GM19025 (cell line): ENCODE measurements around the gene GFOD1.

ENCODE experiments used
- ATAC-seq: cut with Tn5 transposase; IDR thresholded peaks from one replicate; pipeline ENCODE4 v1.9.1; 2021; ENCODE audit warnings: mild to moderate bottlenecking, low read depth, moderate library complexity; ENCODE audit not compliant: unreplicated experiment

Gene GFOD1

GRCh38 chr6:13429406-13429753, 58.0 kb downstream of the GFOD1 start:
- no peak for ATAC-seq

DNA sequence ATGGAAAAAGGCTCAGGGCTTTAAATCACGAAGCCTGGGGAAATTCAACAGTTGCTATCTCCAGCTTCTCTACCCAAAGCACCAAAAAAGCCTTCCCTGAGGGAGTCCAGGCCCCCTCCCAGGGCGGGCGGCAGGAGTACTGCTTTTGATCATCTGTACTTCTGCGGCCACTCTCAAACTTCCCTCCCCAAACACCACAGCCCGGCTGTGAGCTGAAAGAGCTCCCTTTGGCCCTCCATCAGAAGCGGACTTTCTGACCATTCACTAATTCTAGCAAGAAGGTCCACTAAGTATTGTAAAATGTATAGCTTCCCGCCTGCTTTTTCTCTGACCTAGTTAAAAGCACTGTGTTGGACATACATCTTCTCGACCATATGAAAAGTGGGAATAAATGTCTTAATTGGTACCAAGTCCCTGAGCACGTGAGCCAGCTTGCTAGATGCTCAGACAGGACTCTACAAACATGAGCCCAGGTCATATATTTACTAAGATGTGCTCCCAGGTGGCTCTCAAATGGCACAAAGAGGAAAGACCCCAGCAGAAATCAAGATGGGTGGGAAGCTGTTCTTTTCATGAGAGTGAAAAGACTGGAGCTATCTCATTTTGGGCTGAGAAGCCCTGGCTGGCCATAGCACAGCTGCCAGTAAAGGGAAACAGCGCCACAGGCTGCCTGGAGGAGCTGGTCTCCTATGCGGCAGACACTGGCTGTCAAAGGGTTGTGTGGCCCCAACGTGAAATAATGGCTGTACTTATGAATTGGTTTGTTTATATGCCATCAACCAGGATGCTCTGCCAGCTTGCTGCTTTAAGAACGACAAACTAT, 58.6 kb downstream of the GFOD1 start:
- ATAC-seq, result peak; percentile 24

DNA sequence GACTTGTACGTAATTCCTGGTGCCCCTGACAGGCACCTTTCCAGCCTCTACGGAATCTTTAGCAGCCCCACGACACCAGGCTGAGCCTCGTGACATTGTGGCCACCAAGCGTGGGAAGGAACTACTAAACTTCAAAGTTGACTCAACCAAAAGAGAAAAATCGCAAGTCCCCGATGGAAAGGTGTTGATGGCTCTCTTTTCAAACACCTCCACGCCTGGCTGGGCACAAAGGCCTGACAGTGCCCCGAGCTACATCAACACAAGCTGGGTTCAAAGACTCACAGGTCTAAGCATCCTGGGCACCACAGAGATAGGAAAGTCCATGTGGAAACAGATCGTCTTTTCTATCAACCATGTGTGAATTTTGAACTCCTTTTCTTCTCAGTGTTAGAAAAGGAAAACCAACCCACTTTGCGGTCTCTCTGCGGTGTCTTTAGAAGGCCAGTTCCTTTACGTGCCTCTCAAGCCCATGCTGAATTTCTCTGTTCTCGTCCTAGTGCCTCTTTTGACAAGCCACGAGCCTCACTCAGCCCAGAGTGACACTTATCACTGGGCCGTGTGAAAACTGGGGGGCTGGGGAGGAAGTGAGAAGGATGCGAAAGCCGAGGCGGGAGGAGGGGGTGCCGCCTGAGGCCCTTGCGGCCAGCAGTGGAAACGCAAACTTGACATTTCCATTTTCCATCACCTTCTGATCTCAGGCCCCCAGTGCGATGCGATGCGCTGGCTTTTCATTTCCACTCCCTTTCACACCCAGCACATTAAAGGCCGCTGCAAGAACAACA, 59.4 kb downstream of the GFOD1 start:
- ATAC-seq, result peak; percentile 55

DNA sequence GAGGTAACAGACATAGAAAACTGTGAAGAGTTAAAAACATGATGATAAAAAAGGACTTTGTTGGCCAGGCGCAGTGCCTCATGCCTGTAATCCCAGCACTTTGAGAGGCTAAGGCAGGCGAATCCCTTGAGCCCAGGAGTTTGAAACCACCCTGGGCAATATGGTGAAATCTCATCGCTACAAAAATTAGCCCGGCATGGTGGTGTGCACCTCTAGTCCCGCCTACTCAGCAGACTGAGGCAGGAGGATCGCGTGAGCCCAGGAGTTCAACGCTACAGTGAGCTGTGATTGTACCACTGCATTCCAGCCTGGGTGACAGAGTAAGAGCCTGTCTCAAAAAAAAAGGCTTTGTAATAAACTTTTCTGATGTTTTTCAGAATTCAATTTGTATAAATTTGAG, 60.1 kb downstream of the GFOD1 start:
- ATAC-seq, result no peak

DNA sequence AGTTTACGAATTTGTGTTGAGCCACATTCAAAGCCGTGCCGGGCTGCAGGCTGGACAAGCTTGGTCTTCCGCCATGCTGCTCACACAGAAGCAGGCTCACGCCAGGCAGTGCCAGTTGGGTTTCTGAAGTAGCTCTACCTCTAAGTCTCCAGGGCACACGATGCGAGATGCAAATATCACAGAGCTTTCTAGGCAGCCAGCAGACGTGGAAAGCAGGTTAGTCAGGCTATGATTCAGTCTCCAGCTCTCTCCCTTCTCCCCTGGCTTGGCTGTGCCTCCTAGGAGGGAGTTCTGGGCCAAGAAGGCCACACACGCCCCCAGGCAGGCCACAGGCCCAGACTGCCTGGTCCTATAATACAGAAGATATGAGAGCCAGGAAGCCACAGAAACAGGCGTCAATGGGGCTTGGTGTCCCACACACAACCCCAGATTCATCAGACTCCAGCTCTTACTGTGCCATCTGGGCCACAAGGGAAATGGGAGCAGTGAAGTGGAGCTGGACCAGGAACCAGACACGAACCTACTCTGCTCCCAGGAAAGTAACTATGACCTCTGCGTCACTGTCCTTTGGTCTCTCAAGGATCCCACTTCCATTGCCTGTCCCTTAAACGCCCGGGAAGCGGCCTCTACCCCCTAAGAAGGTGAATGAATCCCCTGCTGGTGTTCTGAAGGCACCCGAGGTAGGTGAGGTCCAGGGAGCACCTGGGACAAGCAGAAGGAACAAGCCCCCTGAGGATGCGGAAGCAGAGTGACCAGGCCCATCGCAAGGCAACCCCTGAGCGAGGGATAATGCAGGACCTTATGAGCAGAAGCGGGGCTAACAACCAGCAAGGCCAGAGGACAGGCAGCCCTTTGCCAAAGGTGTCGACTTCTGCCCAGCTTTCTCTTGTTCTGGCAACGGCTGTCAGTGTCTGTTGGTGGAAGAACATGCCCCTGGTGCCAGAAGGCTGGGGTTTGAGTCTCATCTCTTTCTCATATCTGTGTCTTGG, 61.2 kb downstream of the GFOD1 start:
- ATAC-seq, result no peak

- ATAC-seq, result no peak
Observed at GRCh38 chr6:13425270-13425873, 62.0 kb downstream of the GFOD1 start.

GRCh38 chr6:13423252-13423651, 64.1 kb downstream of the GFOD1 start:
- ATAC-seq, result no peak

DNA sequence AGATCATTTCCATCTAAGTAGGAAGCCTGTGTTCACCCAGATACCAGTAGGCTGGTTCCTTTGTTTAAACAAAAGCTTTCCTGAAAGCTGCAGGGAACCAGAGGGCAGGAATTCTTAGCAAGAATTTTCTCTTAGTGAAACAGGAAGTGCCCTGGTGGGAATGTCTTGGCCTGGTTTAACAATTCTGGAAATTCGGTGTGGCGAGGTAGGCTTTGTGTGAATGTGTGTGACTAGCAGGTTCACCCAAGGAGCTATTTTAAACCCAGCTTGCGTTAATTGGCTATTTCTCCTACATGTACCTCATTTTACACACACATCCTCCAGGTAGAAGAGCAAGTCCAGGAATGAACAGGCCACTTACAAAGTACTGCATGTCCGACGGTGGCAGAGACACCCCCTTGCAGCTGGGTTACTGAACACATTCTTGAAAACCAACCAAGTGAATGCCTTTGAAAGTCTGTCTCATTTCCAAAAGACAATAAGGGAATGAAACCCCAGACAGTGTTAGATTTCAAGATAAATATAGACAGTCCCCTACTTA, 64.6 kb downstream of the GFOD1 start:
- no peak for ATAC-seq

DNA sequence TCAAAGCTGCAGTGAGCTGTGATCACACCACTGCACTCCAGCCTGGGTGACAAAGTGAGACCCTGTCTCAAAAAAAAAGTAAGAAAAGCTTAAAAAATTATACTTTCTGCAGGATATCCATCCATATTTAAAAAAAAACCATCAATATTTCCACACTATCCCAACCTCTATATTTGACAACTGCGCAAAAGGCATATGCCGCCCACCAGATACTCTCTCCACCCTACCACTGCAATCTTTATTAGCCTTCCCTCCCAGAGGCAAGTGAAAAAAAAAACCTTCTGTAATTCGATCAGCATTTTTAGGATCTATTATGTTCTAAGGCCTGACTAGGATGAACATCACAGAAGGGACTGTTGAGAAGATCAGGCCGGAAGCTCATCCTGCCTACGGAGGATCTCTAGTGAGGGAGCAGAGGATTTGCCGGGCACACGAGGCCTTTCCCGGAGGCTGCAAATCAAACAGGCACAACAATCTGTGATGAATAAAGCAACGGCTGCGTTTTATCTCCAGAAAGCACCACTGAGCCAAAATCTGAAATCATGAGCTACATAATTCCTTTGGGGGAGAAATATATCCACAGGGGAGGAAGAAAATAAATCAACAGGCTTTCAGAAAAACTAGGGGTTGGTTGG, 65.9 kb downstream of the GFOD1 start:
- ATAC-seq, result no peak

DNA sequence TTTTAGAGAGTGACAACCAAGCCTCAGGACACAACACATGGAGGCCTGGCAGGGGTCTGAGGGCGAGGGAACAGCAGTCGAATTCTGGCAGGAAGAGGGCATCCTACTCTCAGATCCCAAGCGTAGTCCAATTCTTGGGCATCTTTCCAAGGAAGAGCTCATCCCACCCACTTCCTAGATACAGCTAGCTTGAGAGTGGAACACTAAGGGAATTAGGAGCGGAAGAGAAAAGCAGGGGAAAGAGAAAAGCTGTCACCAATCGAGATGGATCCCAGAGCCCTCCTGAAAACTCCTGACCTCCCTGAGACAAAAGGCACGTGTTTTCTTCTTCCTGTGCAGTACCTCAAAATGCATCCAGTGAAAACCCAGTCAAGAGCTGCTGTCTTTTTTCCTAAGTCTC, 67.1 kb downstream of the GFOD1 start:
- no peak for ATAC-seq

DNA sequence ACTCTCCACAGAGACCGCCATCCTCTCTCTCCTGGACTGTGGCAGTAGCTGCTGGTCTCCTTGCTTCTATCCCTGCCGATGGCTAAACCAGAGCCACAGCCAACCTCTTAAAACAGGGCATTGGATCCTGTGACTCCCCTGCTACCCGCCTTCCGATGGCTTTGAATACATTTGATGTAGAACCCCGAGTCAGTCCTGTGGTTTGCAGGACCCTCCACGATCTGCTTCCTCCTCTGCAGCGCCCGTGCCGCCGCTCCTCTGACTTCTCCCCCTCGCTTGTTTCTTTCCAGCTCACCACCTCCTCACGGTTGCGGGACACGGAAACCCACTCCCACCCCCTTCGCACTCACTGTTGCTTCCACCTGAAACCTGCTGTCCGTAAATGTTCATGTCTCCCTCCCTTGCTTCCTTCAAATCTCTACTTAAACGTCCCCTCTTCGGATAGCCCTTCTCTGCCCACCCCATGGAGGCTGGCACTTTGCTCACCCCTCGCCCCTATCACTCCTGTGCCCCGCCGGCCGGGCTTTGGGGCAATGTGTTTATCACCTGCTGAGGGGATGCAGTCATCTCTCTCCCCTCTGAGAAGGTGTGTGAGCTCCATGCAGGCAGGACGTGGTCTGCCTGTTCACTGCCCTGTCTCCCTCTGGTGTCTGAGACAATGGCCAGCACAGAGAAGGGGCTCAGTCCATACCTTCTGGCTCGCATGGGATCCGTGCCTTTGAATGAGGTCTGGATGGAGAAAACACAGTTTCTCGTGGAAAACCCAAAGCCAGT, 67.8 kb downstream of the GFOD1 start:
- ATAC-seq, result no peak

- no peak for ATAC-seq
Observed at GRCh38 chr6:13418844-13419243, 68.6 kb downstream of the GFOD1 start.

DNA sequence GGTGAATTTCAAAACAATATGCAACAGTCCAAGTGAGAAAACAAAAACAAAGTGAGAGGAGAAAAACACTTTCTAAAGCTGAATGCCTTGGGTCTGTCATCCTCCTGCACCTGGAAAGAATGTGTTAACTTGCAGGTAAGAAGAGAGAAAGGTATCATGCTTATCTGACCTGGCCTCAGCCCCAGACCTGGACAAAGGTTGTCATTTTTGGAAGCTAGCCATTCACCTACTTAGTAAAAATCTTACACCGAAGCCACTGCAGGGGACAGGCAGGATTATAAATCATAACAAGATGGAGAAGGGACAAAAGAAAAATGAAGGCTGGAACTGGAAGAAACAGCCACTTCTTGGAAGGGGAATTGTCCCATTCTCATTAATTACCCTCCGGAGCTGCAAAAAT, 69.4 kb downstream of the GFOD1 start:
- ATAC-seq, result no peak

GRCh38 chr6:13417431-13417830, 70.0 kb downstream of the GFOD1 start:
- no peak for ATAC-seq

DNA sequence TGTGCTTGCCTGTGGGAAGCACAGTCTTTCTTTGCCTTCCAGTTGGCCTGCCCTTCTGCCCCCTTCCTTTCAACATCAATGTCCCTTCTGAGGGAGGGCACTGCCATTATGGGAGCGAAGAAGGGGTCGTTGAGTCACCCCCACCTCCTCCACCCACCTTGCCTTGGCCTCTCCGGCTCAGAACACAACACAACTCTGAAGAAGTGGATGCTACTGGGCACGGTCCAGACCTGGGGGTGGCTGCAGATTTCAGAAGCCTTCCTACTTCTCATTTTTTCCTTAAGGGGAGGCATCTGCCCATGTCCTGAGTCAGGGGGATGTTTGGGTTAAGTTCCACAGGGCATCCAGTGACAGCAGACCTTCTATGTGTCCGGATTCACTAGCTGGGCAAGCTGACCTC, 72.1 kb downstream of the GFOD1 start:
- ATAC-seq, result no peak

DNA sequence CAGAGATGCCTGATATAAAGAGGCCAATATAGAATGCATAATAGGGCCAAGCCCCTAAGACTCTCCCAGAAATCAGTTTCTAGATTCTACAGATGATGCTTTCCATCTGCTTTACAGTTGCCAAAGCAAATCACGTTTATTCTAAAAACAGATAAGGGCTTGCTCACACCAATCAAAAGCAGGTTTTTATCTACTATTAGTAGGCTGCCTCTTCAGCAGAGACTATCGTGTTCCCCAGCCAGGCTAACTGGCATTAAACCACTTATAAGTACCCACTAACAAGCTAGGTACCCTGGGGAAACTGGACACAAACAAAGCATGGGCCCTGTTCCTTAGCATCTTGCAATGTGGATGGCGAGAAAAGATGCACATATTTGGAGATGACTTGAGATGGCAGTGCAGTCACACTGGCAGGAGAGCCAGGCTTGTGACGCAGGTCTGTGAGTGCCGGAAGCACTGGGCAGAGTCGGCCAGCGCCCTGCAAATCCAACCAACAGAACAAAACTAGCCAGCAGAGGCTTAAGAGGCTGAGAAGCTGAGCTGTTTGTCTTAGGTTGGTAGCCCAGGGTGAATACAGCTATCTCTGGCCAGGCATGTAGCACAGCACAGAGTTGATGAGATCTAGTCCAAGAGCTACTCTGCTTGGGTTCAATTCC, 73.4 kb downstream of the GFOD1 start:
- no peak for ATAC-seq

DNA sequence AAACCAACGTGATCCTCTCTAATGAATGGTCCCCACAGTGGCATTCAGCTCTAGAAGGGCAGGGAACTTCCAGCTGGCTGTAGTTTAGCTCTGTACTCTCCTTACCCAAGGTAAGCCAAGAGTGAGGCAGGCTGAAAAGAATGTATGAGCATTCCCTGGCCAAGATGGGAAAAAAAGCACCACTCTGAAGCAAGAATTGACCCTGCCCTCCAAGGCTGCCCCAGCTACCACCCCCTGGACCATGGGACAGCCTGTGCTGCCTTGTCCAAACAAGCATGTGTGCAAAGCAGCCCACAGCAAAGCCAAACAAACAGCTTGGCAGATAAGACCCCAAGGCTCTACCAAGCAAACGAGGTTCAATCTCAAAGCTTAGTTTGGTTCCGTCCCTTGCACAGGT, 73.9 kb downstream of the GFOD1 start:
- no peak for ATAC-seq

DNA sequence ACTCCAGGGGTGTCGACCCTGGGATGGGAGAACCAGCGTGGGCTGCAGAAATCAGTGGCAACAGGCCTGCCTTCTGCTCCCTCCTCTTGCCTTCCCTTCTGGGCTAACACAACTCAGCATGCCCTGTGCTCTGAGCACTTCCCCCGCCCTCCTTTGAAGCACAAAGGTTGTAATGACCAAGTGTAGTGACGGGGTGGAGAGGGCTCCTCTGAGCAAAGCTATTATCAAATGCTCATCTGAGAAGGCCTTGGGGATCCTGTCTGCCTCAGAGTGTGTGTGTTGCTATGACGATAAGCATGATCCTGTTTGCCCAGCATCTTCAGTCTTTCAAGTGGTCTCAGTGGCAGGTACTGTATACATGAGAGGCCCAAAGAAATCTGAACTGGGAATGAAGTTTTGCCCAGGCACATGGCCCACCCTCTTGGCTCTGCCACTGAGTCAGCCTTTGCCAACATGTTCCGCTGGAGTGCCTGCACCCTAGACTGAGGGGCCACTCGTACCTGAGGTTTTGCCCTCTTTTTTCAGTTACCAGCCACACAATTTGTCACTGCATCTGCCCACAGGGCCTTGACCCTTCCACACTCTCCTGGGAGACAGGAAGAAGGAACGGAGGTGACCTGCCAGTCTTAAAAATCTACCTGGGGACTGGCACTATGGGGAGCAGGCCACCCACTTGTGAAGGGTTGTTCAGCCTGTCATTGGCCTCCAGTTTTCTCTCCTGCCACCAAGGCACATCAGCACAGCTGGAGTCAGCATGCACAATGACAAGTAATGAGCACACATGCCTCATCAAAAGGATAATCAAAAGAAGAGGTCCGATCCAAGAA, 74.5 kb downstream of the GFOD1 start:
- ATAC-seq, result no peak
